GM19351 (cell line): Measurements from ENCODE around the gene SBF1.
"Not testable (repeated sequence)": the region's sequence is repeated elsewhere in the genome, so short reads cannot be mapped to it uniquely, and the experiment has no call there.

Source experiments
- ATAC-seq: cut with Tn5 transposase; IDR thresholded peaks from one replicate; pipeline ENCODE4 v1.9.1; 2021; ENCODE audit warnings: mild to moderate bottlenecking, moderate library complexity; ENCODE audit not compliant: unreplicated experiment

SBF1 gene

GRCh38 chr22:50432131-50432876 is 42.5 kb downstream of the SBF1 start:
- ATAC-seq, result no peak

GRCh38 chr22:50425179-50425916 is 49.5 kb downstream of the SBF1 start:
- no peak for ATAC-seq

- ATAC-seq, result no peak
Measured at GRCh38 chr22:50423956-50424355, 50.9 kb downstream of the SBF1 start.

- ATAC-seq, result no peak
Measured at GRCh38 chr22:50422961-50423815, 51.6 kb downstream of the SBF1 start.

- ATAC-seq, result no peak
Measured at GRCh38 chr22:50422046-50422445, 52.8 kb downstream of the SBF1 start.

GRCh38 chr22:50420581-50420980 is 54.3 kb downstream of the SBF1 start:
- no peak for ATAC-seq

GRCh38 chr22:50420015-50420414 is 54.8 kb downstream of the SBF1 start:
- no peak for ATAC-seq

- ATAC-seq, result no peak
Measured at GRCh38 chr22:50419116-50419515, 55.7 kb downstream of the SBF1 start.

- no peak for ATAC-seq
Measured at GRCh38 chr22:50418624-50419023, 56.2 kb downstream of the SBF1 start.

GRCh38 chr22:50417411-50418210 is 57.2 kb downstream of the SBF1 start:
- ATAC-seq, result no peak

GRCh38 chr22:50416996-50417395 is 57.8 kb downstream of the SBF1 start:
- ATAC-seq, result no peak

- no peak for ATAC-seq
Measured at GRCh38 chr22:50415426-50415825, 59.4 kb downstream of the SBF1 start.

- no peak for ATAC-seq
Measured at GRCh38 chr22:50414476-50415248, 60.2 kb downstream of the SBF1 start.

- not testable (repeated sequence) for ATAC-seq
Measured at GRCh38 chr22:50408954-50409353, 65.9 kb downstream of the SBF1 start.

- ATAC-seq, result no peak
Measured at GRCh38 chr22:50408311-50408710, 66.5 kb downstream of the SBF1 start.

GRCh38 chr22:50406416-50407170 is 68.2 kb downstream of the SBF1 start:
- ATAC-seq, result no peak

GRCh38 chr22:50403701-50404101 is 71.1 kb downstream of the SBF1 start:
- no peak for ATAC-seq

GRCh38 chr22:50401907-50402306 is 72.9 kb downstream of the SBF1 start:
- ATAC-seq, result no peak

GRCh38 chr22:50400931-50401330 is 73.9 kb downstream of the SBF1 start:
- ATAC-seq, result no peak
